Pancreas (tissue), 10 donors: ENCODE measurements around the gene DCUN1D5. TPM values are rescaled to one million over a fixed set of nuclear protein-coding genes. Genes with fewer than 3 reads are reported as not detected.
A peak's percentile ranks its signal among the peaks of the same experiment; 100 is the strongest.

ENCODE experiments used
- ATAC-seq, 4 donors: fragments of 200-7000 bp; cut with Tn5 transposase; one replicate each; pipeline versions ENCODE4 v1.8.0 to v1.9.1; 2020; ENCODE audit warnings: mild to moderate bottlenecking in 4 of 4, moderate library complexity in 4 of 4
- DNase-seq, 6 donors: peaks; one replicate each; pipeline ENCODE4 v3.0.0-alpha.2; 2020
- FAIRE-seq: peaks from 2 replicates; lab custom pipeline; 2012; peaks lifted over from hg19 to GRCh38; lab: Jason Lieb, UNC
- H3K27ac ChIP-seq, 4 donors: fragments of 200-600 bp; sonication (generic); 1 replicate in 3 of 4; 2 replicates in 1 of 4; pipeline versions ENCODE4 v1.5.0 to v1.8.0; 2020
- H3K27me3 ChIP-seq, 4 donors: fragments of 200-600 bp; one replicate each; pipeline ENCODE4 v1.8.0; 2021
- H3K36me3 ChIP-seq, 3 donors: fragments of 200-600 bp; sonication (generic) in 1 of 3; one replicate each; pipeline versions ENCODE4 v1.5.0 to v1.8.0; 2020 to 2021
- H3K4me1 ChIP-seq, 3 donors: fragments of 200-600 bp; one replicate each; pipeline ENCODE4 v1.8.0; 2021
- H3K4me3 ChIP-seq, 4 donors: fragments of 200-600 bp; sonication (generic) in 2 of 4; one replicate each; pipeline versions ENCODE4 v1.5.0 to v1.8.0; 2020 to 2021
- H3K9me3 ChIP-seq, 4 donors: fragments of 200-600 bp; one replicate each; pipeline ENCODE4 v1.8.0; 2021
- CTCF ChIP-seq, 4 donors: fragments of 200-600 bp; sonication (generic) in 3 of 4; IDR thresholded peaks; one replicate each; pipeline versions ENCODE4 v1.5.0 to v1.8.0; 2021; ENCODE audit warnings: antibody characterized with exemption in 4 of 4
- WGBS, 2 donors: extraction: QIAGEN DNeasy Blood & Tissue Kit; methylation state at CpG; one replicate each; pipeline ENCODE4 v1.1.7; 2013; 5-methylcytosine and 5-hydroxymethylcytosine counted together
- intact Hi-C, 3 donors: fragments of 100-400 bp; cut with DNase I; formaldehyde crosslinking; loops; one replicate each; pipeline versions ENCODE4 v1.11.1 to v1.14.2; 2022
- polyA plus RNA-seq, 2 donors: library from polyadenylated mRNA; stranded (reverse); fragments of 200-250 nt; gene quantifications; one replicate each; pipeline ENCODE4 v1.2.3, GENCODE V29; 2013
- total RNA-seq, 6 donors: library from RNA; stranded (reverse); fragmentation: NEBNext Ultra II Directional in 4 of 6; extraction: Animal tissue kit (Norgen Biotek cat#: 25700) in 4 of 6; gene quantifications; one replicate each; pipeline versions ENCODE4 v1.2.1 to v1.2.4, GENCODE V29; 2021 to 2023
- donor health status: healthy with polysubstance abuse.
- donor health status: DM: no; HTN: no; CAD: no; lungs with moderate emphysema.
- donor health status: DM: no; HTN: no; CAD: no.
- donor health status: control.
- donor health status: control.
- donor health status: Bipolar disorder and iron deficiency.
- donor health status: DM: yes; HTN: yes; CAD: no.
- donor health status: DM: no; HTN: no; CAD: no.
- donor health status: DM: no; HTN: no; CAD: no.
- donor health status: DM: yes; HTN: yes; CAD: no.

The DCUN1D5 gene
- total and polyA plus RNA-seq, 8 donors = 5.8 to 9.9 (median 9.2) TPM

- no peak for TF ChIP-seq CTCF (IDR thresholded peaks at IDR 0.05)
- WGBS, 2 donors = 100% methylated on average over 1 of the region's 1 CpG
- intact Hi-C loops = no loop called here
- no peak overlapping the region for H3K4me3 ChIP-seq
- no peak for DNase-seq
- H3K27me3 ChIP-seq = no peaks in the 10 kb centered on the region
- no peaks in the 10 kb centered on the region for H3K4me1 ChIP-seq
- no peaks in the 10 kb centered on the region for H3K9me3 ChIP-seq
- H3K27ac ChIP-seq = no peak overlapping the region
- ATAC-seq = no peak
- no peaks in the 10 kb centered on the region for H3K36me3 ChIP-seq
- FAIRE-seq = no peak
These were observed 40.7 kb downstream of the DCUN1D5 start for GRCh38 chr11:103051151-103051801.

- H3K27ac ChIP-seq = no peak overlapping the region
- intact Hi-C loops = no loop called here
- H3K4me3 ChIP-seq = no peak overlapping the region
- no peak for TF ChIP-seq CTCF (IDR thresholded peaks at IDR 0.05)
- DNase-seq (no peak), ATAC-seq (no peak), FAIRE-seq (no peak)
- H3K4me1 ChIP-seq = no peaks in the 10 kb centered on the region
- H3K27me3 ChIP-seq = no peaks in the 10 kb centered on the region
- H3K36me3 ChIP-seq = no peaks in the 10 kb centered on the region
- no peaks in the 10 kb centered on the region for H3K9me3 ChIP-seq
These were observed 41.6 kb downstream of the DCUN1D5 start for GRCh38 chr11:103050351-103050750.

- Histone ChIP-seq H3K4me3 (no peak overlapping the region), H3K4me1 (peaks cover 0 to 13% (median 0%) of the 10 kb centered on the region in 3 donors), H3K27ac (no peak overlapping the region), H3K27me3 (no peaks in the 10 kb centered on the region), H3K36me3 (no peaks in the 10 kb centered on the region), H3K9me3 (no peaks in the 10 kb centered on the region)
- intact Hi-C loops = no loop called here
- ATAC-seq (no peak), DNase-seq (no peak), FAIRE-seq (no peak)
- no peak for TF ChIP-seq CTCF (IDR thresholded peaks at IDR 0.05)
These were observed 44.1 kb downstream of the DCUN1D5 start for GRCh38 chr11:103047837-103048236.

- H3K36me3 ChIP-seq = no peaks in the 10 kb centered on the region
- peaks cover 0 to 13% (median 0%) of the 10 kb centered on the region in 3 donors for H3K4me1 ChIP-seq
- FAIRE-seq = no peak
- H3K9me3 ChIP-seq = no peaks in the 10 kb centered on the region
- no peak overlapping the region for H3K4me3 ChIP-seq
- intact Hi-C loops = no loop called here
- H3K27me3 ChIP-seq = no peaks in the 10 kb centered on the region
- peak in 1 of 6 donors; percentile 16 for DNase-seq
- ATAC-seq = peak; percentile 80 to 92 (median 88)
- peak overlapping the region in 2 of 4 donors; percentile 9 to 39 for H3K27ac ChIP-seq
- WGBS, 2 donors = 29 to 31% methylated on average over 7 of the region's 7 CpGs
- no peak for TF ChIP-seq CTCF (IDR thresholded peaks at IDR 0.05)
These were observed 47.9 kb downstream of the DCUN1D5 start for GRCh38 chr11:103043826-103044678.

- 76 to 88% methylated on average over 2 of the region's 2 CpGs for WGBS, 2 donors
These were observed 49.8 kb downstream of the DCUN1D5 start for GRCh38 chr11:103042161-103042560.

More at GRCh38 chr11:103042161-103042560, 49.8 kb downstream of the DCUN1D5 start:
- H3K9me3 ChIP-seq = no peaks in the 10 kb centered on the region
- no peak for TF ChIP-seq CTCF (IDR thresholded peaks at IDR 0.05)
- no peak overlapping the region for H3K27ac ChIP-seq
- DNase-seq = no peak
- peaks cover 0 to 13% (median 0%) of the 10 kb centered on the region in 3 donors for H3K4me1 ChIP-seq
- H3K27me3 ChIP-seq = no peaks in the 10 kb centered on the region
- H3K36me3 ChIP-seq = no peaks in the 10 kb centered on the region
- no peak for ATAC-seq
- H3K4me3 ChIP-seq = no peak overlapping the region
- no peak for FAIRE-seq
- intact Hi-C loops = no loop called here
